ENCODE measurements around the gene SKP1.
A peak's percentile ranks its signal among the peaks of the same experiment; 100 is the strongest.

Gene SKP1

DNA sequence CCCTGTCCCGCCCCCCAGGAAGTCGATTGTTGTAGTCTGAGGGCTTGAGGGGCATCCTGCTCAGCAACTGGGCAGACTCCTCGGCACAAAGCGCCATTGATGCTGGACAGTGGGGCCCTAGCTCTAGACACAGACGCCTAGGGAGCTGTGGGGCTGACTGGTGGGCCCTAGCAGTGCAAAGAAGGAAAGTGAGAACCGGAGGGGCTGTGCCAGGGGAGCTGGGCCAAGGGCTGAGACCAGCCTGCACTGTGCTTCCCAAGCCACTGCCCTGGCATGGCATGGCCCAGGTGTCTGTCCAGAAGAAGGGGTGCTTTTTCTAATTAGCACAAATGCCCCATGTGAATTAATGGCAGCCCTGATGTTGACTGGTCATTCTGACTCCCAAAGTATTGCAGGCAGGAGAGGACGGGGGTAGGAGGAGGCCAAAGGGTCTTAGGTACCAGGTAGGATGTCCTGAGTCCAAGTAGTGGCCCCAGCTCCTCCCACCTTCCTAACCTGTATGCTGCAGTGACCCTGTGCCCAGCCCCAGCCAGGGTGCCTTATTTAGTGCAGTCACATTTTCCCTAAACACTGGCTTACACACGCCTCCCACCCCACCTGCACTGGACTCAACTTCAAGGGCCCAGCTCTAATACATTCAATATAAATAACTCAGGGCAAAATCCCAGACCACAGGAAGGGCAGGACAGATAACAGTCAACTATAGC is 46.4 kb downstream of the SKP1 start:
- no peak for DNase-seq (ENCODE audit: low read depth)

DNA sequence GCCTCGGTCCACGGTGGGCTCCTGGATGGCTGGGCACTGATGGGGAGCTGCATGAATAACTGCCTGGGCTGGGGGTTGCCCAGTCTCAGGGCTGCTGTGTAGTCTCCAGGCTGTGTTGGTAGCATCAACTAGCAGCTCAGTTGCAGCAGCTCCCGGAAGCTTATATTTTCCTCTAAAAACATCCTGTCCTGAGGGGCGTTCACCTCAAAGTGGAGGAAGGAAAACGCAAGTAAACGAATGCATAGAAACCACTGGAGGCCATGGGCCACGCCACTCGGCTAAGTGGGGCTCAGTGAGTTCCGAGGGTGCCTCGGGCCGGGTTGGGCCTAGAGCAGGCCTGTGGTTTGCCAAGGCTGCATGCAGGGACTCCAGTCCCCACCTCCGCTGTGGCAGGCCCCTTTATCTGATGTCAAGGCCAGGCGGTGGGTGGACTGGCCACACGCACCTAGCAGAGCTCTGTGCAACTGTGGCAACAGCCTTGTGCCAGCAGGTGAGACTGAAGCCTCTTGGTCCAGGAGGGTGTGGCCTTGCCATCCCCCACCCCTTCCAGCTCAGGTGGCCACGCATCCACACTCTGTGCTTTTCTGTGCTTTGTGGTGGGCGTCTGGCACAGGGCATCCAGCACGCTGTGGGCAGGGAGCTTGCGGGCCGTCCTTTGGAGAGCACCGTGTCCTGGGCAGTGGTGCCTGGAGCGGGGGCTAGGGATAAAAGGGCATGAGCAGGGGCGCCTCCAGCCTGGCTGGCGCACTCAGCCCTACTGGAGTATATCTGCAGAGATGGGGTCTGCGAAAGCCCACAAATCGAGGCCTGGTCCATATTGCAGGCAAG is 47.1 kb downstream of the SKP1 start:
- DNase-seq (ENCODE audit: low read depth): no peak

DNA sequence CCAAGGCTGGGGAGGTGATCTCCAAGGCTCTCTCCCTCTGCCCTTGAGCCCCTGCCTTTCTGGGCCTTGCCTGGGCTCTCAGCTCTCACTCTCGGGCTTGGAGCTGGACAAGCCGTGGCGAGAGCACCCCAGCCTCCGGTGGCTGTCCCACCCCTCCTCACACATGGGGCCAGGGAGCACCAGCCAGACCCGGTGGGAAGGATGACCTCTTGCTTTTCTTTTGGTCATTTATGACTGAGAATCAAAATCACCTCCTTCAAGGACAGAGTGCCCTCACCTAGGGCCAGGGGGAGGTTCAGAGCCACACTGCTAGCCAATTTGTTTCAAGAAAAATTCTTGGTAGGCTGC is 48.1 kb downstream of the SKP1 start:
- no peak for DNase-seq (ENCODE audit: low read depth)

DNA sequence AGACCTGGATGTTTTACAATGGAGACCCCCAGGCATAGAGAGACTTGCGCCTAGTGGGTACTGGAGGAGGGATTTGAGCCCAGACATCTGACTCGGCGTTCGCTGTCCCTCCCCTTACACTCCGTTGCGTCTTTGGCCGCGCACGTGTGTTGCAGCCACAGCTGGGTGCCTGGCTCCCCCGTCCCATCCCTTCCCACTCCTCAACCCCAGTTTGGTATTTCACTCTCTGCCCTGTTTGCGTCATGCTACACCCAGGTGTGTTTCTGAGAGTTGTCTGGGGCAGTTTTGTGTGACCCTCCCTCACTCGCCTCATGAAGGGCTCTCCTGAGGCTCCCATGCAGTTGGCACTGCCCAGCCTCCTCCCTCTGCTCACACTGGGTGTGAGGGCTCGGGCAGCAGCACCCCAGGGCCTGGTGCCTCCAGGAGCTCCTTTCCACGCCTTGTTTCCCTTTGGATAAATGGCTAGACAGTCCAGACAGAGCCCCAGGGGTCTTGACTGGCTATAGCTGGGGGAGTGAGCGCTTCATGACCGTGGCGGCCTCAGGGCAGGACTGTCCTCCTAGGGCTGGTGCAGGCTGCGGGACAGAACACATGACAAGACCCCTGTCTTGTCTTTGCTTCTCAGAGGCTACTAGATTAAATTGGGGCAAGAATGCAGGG is 48.6 kb downstream of the SKP1 start:
- no peak for DNase-seq (ENCODE audit: low read depth)

DNA sequence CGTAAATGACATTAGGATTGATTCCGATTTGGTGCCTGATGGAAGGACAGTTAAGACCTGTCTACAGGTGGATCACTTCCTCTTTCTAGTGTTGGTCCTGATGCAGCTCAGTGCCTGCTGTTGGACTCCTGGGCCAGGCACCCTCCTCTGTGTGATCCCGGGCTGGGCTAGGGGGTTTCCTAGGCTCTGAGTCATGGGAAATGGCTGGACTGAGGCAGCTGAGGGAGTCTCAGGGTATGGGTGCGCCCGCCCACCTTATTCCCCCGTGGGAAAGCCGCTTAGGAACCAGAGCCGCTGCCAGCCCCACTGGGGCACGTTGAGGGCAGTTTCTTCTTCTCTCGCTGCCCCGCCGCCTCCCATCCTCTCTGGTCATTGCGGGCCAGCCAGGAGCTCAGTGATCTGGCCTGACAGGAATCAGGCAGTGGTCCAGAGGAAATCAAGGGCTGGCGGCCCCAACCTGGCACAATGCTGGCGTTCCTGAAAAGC is 49.3 kb downstream of the SKP1 start:
- DNase-seq (ENCODE audit: low read depth): no peak

DNA sequence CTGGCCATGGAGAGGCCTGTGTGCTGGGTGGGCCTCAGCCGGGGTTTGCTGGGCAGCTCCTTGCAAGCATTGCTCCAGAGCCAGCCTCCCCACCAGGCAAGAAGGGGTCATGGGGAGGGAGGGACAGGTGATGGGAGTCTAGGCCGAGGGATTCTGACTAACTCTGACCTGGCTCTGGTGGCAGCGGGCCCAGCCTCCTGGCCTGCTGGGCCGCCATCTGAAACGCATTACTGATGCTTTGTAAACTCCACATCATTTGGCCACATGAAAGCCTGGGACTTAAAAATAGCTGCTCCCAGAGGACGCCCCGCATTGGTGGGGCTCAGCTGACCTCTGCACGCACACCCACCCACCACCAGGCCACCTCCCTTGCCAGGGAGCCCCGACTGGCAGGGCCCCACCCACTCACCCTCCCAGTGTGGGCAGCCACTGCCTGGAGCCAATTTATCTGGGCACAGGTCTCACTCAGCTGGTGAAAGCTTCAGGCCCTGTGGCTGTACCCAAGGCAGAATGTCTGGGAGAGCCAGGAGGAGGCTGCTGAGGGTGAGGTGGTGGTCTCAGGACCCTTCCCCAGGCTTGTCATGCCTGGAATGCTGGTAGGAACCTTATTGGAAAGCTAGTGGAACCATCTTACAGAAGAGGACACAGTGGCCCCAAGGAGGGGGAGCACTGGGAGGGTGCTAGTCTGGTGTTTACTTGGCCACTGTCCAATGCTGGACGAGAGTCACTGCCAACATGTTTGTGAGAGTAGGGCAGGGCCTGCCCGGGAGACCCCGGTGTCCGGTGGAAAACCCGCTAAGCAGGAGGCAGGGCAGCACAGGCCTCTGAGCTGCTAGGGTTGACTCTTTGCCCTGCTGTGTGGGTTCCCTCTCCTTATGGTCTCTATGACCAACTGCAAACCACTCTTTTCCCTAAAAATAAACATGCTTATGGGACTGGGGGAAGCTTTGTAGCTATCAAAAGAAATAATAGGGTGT is 51.4 kb downstream of the SKP1 start:
- DNase-seq (ENCODE audit: low read depth): no peak

DNA sequence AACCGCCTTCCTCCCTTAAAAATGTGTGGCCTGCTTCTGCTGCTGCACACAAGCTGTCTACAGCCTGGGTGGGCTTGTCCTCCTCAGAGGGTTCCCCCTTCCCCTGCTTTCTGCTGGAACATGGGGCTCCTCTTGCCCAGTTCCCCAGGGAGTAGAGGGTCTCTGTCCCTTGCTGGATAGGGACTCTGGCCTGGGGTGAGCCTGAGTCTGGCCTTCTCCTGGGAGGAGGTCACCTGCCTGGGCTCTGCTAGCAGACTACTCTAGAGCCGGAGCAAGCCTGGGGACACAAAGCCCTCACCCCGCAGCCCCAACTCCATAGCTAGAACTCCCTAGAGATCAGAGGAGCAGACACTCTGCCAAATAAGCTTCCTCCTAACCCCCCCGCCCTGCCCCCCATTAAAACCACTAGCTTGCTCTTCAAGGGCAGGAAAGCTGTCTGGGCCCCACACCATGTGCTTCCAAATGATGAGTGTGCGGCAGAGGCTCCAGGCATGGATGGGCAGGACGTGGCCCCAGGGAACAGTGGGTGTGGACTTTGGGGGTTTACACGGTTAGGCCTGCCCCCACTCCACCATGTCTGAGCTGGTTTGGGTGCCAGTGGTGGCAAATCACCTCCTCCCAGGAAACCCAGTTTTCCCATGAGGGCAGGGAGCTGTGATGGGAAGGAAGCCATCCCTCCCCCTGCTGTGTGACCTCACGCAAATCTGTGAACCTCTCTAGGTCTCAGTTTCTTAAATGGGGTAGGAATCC is 52.3 kb downstream of the SKP1 start:
- DNase-seq (ENCODE audit: low read depth): no peak

DNA sequence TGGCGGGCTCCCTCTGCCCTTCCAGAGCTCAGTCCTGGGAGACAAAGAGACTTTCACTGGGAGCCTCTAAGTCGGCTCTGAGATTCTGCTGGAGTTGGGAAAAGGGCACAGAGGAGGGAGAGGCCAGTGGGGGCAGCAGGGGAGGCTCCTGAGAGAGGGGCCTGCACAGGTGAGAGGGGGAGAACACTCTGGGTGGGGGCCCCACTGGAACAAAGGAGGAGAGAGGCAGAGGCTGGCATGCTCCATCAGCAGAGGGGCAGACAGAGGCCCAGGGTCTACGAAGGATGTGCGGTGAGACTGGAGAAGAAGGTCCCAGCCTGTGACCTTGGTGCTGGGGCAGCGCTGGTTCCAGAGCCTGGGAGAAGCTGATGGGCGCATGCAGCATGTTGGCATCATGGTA is 53.4 kb downstream of the SKP1 start:
- no peak for DNase-seq (ENCODE audit: low read depth)

DNA sequence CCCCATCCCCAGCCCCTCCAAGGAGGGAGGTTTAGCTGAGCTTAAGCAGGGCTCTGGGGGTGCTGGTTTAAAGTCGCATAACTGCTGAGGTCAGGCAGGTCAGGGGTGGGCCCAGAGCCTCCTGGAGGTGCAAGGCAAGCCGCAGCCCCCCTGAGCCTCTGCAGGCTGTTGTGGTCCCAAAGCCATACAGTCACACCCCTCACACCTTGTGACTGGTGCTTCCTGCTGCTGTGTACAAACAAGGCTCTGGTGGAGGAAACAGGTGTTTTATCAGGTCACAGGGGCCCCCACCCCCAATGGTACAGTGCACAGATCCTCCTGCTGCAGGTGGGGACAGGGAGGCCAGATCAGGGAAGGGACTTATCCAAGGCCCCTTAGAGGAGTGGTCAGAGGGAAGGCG is 54.2 kb downstream of the SKP1 start:
- DNase-seq (ENCODE audit: low read depth): no peak

DNA sequence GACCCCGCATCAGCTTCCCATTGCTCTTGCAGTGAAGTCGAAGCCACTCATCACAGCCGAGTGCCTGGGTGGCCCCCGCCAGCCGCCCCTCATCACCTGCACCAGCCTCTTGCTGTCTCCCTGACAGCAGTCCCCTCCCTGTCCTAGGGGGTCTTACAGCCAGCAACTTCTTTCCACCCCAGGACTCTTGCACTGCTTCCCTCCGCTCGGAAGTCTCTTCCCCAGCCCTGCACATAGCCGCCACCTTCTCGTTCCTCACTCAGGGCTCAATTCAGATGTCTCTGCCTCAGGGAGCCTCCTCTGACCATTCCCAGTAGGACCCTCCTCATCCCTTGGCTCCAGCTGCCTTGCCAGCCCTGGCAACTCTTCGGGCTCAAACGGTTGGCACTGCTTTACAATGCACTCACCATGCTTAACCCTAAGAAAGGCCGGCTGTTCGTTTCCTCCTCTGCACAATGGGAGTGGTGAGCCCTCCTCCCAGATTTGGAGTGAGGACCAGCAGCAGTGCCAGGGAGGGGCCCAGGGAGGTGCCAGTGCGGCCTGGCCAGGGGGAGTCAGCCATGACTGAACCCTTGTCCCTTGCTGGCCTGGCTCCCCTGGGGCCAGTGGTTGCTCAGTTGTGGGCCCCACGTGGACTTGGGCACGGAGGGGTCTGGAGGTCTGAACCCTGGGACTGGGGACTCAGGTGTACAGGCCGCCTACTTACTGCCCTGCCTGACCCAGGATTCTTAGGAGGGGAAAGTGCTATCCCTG is 56.2 kb downstream of the SKP1 start:
- DNase-seq (ENCODE audit: low read depth): no peak

DNA sequence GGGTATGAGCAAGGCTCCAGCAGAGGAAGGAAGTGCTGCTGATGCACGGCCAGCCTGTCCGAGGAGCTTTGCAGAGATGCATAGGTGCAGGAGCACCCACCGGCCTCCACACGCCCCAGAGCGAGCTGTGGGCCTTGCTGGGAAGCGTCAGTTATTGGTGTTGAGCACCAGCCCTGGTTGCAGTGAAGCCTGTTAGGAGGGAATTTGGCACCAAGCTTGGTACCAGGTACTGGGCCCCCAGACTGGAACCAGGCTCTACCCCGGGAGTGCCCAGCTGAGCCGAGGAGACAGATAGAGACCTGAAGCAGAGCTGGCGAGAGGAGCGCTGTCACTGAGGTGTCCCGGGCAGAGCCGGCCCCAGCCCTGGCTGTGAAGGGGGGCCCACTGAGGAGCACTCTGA is 57.0 kb downstream of the SKP1 start:
- DNase-seq (ENCODE audit: low read depth): no peak

DNA sequence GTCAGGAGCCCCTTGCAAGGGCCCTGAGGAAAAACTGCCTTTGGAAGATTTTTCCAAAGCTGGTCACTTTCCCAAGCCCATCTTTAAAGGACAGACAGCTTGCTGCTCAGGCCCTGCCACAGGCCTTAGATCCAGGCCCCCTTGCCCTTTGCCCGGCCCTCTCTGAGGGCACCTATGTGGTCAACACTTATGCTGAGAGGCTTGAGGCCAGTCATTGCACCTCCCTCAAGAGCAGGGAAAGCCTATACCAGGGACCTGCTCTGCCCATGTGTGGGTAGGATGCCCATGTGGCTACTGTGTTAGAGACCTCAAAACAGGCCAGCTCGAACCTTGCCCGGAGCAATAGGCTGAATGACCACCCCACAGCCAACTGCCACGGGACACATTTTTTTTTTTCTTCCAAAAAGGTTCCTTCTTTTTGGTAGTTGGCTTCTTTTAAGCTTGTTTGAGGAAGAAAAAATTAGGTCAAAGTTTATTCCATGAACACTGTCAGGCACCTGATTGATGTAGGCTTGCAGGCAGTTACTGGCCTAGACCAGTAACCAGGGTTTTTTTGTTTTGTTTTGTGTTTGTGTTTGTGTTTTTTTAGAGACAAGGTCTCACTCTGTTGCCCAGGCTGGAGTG is 58.4 kb downstream of the SKP1 start:
- DNase-seq (ENCODE audit: low read depth): no peak

DNA sequence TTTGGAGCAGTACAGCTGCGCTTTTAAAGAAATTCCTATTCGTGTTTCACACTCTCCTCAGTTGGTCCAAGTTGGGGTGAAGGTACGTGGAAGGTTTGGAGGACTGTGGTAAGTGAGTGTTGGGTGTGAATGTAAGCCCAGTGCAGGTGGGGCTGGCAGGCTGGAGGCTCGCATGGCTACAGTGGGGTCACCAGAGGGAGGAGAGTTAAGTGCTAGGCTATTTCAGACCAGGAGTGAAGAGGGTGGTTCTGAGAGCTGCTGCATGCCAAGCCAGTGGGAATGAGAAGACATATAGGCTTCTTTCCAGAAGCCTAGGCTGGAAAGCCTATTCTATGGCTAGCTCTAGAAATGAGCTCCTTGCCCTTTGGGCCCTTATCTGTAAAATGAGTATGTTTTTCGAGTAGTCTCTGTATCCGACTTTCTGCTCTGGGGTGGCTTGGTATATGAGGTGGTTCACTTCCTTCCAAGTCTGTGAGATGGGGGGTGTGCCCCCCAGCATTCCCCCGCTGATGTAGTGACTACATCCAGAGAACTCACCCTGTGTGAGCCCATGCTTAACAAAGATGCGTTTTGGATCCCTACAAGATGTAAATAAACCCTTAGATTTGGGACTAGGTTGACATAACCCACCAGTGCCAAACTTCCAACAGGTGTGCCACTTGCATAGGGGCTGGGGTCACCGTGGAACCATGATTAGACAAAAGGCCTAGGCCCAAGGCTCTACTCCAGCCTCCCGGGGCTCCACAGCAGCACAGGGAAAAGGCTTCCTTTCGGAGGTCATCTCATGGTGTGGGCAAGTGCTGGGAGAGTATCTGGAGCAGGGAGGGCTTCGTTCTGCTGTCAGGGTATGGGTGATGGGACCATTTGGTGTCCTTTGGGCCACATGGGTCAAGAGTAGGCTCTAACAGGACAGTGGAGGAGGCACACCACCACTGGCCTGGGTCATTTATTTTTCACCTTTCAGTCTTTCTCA is 59.7 kb downstream of the SKP1 start:
- DNase-seq (ENCODE audit: low read depth): no peak

DNA sequence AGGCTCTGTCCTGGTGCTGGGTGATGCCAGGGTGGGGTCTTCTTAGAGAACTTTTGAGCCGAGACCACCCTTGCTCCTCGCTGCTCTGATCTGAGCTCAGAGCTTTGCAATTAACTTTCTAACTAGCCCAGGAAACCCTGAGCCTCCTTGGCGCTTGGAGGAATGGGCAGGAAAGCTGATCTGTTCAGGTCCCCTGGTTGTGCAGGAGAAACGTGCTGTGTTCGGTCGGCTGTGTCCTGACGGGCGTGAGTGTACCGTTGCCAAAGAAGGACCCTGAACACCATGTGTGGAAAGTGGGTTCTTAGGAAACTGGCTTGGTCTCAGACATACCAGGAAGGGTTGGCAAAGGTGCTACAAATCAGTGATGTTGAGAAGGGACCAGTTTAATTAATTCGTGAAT is 60.5 kb downstream of the SKP1 start:
- DNase-seq (ENCODE audit: low read depth): no peak

DNA sequence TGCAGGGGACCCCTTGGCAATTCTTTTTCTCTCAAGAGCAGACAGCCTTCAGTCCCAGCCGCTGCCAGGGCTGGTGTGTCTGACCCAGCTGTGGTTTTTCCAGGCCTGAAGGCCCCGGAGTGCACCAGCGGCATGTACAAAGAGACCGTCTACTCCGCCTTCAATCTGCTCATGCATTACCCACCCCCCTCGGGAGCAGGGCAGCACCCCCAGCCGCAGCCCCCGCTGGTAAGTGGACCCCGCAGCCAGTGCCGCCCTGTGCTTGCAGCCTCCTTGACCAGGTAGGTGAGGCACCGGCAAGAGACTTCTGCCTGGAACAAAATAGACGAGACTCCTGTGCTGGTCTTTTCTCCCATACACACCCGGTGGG is 61.0 kb downstream of the SKP1 start:
- no peak for DNase-seq (ENCODE audit: low read depth)

DNA sequence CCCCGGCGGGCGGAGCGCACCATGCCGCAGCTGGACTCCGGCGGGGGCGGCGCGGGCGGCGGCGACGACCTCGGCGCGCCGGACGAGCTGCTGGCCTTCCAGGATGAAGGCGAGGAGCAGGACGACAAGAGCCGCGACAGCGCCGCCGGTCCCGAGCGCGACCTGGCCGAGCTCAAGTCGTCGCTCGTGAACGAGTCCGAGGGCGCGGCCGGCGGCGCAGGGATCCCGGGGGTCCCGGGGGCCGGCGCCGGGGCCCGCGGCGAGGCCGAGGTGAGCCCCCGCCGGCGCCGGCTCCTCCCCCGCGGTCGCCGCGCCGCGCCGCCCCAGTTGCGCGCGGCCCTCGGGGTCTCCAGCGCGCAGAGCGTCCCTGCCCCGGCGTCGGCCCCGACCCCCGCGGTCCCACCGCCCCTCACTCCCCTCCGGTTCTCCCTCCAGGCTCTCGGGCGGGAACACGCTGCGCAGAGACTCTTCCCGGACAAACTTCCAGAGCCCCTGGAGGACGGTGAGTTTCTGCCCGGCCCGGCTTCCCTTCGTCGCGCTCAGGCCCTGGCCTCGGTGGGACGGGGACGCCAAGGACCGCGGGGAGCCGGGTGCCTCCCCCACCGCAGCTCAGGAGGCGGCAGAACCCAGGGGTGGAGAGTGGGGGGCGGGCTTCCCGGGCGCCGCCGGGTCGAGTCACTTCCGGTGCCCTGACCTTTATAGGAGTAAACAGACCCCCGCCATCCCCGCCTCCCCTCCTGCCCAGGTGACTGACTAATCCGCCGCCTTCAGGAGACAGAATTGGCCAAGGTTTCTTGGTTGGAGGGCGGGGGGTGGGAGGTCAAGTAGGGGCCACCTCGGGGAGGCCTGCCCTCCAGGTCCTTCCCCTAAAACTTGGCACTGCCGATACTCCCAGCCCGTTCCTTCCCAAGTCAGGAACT is 61.6 kb downstream of the SKP1 start:
- DNase-seq (ENCODE audit: low read depth): peak; percentile 71
